Neural progenitor cell (in vitro differentiated cells): ENCODE results near the gene FADS6. TPM values are rescaled to one million over a fixed set of nuclear protein-coding genes. Genes with fewer than 3 reads are reported as not detected.

ENCODE experiments used
- DNase-seq: peaks from one replicate; pipeline ENCODE4 v3.0.0-alpha.2; 2016; ENCODE audit warnings: low spot score
- H2AFZ ChIP-seq: fragments of 200-600 bp; sonication (generic); replicated peaks from 2 replicates; pipeline ENCODE4 v1.6.1; 2016; ENCODE audit warnings: antibody characterized with exemption
- H3F3A ChIP-seq: fragments of 200-600 bp; sonication (generic); 2 replicates; pipeline ENCODE4 v1.6.1; 2016; ENCODE audit warnings: antibody characterized with exemption, low read depth
- H3K27ac ChIP-seq: fragments of 200-600 bp; sonication (generic); 2 replicates; pipeline ENCODE4 v1.5.1; 2016; ENCODE audit warnings: mild to moderate bottlenecking
- H3K27me3 ChIP-seq: fragments of 200-600 bp; sonication (generic); 2 replicates; pipeline ENCODE4 v1.6.1; 2016; ENCODE audit warnings: mild to moderate bottlenecking, moderate library complexity
- H3K36me3 ChIP-seq: fragments of 200-600 bp; sonication (generic); 2 replicates; pipeline ENCODE4 v1.5.1; 2016
- H3K4me1 ChIP-seq: fragments of 200-600 bp; sonication (generic); 2 replicates; pipeline ENCODE4 v1.6.1; 2016; ENCODE audit warnings: mixed run types
- H3K4me2 ChIP-seq: fragments of 200-600 bp; sonication (generic); 2 replicates; pipeline ENCODE4 v1.6.1; 2016
- H3K4me3 ChIP-seq: fragments of 200-600 bp; sonication (generic); 2 replicates; pipeline ENCODE4 v1.5.1; 2016
- H3K79me2 ChIP-seq: fragments of 200-600 bp; sonication (generic); 2 replicates; pipeline ENCODE4 v1.6.1; 2016; ENCODE audit warnings: low read depth
- H3K9ac ChIP-seq: fragments of 200-600 bp; sonication (generic); 2 replicates; pipeline ENCODE4 v1.6.1; 2016
- H3K9me3 ChIP-seq: fragments of 200-600 bp; sonication (generic); 2 replicates; pipeline ENCODE4 v1.5.1; 2016; ENCODE audit warnings: low read depth
- H4K20me1 ChIP-seq: fragments of 200-600 bp; sonication (generic); 2 replicates; pipeline ENCODE4 v1.6.1; 2016; ENCODE audit warnings: low read depth
- H3K27ac Mint-ChIP-seq: 3 replicates; pipeline ENCODE4 v1.8.0; 2021; ENCODE audit warnings: mixed read lengths
- H3K27me3 Mint-ChIP-seq: 2 replicates; pipeline ENCODE4 v1.8.0; 2022; ENCODE audit warnings: low read depth, mild to moderate bottlenecking, inconsistent platforms, moderate library complexity, mixed read lengths; ENCODE audit not compliant: insufficient read depth
- H3K36me3 Mint-ChIP-seq: 3 replicates; pipeline ENCODE4 v1.8.0; 2021; ENCODE audit warnings: mixed read lengths
- H3K4me1 Mint-ChIP-seq: 3 replicates; pipeline ENCODE4 v1.8.0; 2021; ENCODE audit warnings: mixed read lengths
- H3K4me3 Mint-ChIP-seq: 3 replicates; pipeline ENCODE4 v1.8.0; 2021; ENCODE audit warnings: mild to moderate bottlenecking, moderate library complexity, mixed read lengths
- H3K9me3 Mint-ChIP-seq: 3 replicates; pipeline ENCODE4 v1.8.0; 2020; ENCODE audit warnings: mixed read lengths
- EZH2 ChIP-seq: fragments of 200-600 bp; sonication (generic); IDR thresholded peaks from 2 replicates; pipeline ENCODE4 v1.6.1; 2017; ENCODE audit warnings: antibody characterized with exemption, mild to moderate bottlenecking, moderate library complexity
- EZH2phosphoT487 ChIP-seq: fragments of 200-600 bp; sonication (generic); IDR thresholded peaks from 2 replicates; pipeline ENCODE4 v1.6.1; 2017; ENCODE audit warnings: antibody characterized with exemption
- total RNA-seq: library from RNA; depleted of rRNA; stranded (reverse); fragments of >200 nt; gene quantifications from 2 replicates; pipeline ENCODE4 v1.2.3, GENCODE V29; 2015; ENCODE audit warnings: low replicate concordance
- TF ChIP-seq, protein P1 (sequence below): fragments of 200-600 bp; sonication (generic); IDR thresholded peaks from 2 replicates; pipeline ENCODE4 v1.5.1; 2017; ENCODE audit warnings: antibody characterized with exemption, mild to moderate bottlenecking

FADS6 gene
- total RNA-seq, 1 donor from 2014 or later = 0.36 TPM

DNA sequence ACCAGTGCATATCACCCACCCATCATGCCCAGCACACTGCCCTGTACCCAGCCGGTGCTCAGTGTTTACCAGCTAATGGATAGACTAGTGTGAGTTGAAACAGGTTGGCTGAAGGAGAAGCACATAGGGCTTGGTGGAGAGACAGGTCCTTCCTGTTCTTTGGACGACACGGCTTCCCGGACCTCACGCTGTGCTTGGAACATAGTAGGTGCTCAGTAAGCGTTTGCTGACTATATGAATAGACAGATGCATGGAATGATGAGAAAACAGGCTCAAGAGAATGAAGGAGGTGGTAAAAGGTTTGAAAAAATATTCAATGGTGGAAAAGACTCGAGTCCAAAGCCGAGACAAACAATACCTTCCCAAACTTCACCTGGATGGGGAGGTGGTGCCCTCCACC is 6.8 kb upstream of the FADS6 start:
- peaks cover 37% of the 10 kb centered on the region for H3K27me3 Mint-ChIP-seq

DNA sequence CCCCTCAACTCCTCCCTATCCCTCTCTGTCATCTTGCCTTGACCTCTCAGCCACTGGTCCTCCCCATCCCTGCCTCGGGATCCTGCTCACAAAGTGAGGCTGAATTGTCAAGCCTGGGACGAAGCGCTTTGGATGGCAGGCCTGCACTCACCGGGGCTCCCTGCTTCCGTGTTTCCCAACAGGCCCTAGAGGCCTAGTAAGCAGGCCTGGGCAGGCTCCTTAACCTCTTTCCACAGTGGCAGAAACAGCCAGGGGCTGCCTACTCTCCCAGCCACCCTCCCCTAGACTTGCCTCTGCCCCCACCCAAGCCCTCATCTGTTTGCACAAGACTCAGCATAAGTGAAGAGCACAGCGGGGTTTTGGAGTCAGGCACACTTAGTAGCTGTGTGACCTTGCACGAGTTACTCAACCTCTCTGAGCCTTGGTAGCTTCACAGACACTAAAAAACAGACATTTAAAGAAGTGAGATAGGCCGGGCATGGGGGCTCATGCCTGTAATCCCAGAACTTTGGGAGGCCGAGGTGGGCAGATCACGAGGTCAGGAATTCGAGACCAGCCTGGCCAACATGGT is 5.0 kb upstream of the FADS6 start:
- no peak overlapping the region for H3K9ac ChIP-seq
- TF ChIP-seq EZH2 = no peak
- TF ChIP-seq, protein P1, sequence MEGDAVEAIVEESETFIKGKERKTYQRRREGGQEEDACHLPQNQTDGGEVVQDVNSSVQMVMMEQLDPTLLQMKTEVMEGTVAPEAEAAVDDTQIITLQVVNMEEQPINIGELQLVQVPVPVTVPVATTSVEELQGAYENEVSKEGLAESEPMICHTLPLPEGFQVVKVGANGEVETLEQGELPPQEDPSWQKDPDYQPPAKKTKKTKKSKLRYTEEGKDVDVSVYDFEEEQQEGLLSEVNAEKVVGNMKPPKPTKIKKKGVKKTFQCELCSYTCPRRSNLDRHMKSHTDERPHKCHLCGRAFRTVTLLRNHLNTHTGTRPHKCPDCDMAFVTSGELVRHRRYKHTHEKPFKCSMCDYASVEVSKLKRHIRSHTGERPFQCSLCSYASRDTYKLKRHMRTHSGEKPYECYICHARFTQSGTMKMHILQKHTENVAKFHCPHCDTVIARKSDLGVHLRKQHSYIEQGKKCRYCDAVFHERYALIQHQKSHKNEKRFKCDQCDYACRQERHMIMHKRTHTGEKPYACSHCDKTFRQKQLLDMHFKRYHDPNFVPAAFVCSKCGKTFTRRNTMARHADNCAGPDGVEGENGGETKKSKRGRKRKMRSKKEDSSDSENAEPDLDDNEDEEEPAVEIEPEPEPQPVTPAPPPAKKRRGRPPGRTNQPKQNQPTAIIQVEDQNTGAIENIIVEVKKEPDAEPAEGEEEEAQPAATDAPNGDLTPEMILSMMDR = no peak
- no peak for TF ChIP-seq EZH2phosphoT487
- peaks cover under 1% of the 10 kb centered on the region for H3K4me1 ChIP-seq
- no peaks in the 10 kb centered on the region for H4K20me1 ChIP-seq
- H3K4me3 ChIP-seq = no peak overlapping the region
- Mint-ChIP-seq H3K27ac (no peak overlapping the region), H3K27me3 (peaks cover 48% of the 10 kb centered on the region), H3K36me3 (no peaks in the 10 kb centered on the region), H3K4me1 (peaks cover 3% of the 10 kb centered on the region), H3K4me3 (no peak overlapping the region), H3K9me3 (no peaks in the 10 kb centered on the region)
- H3K27ac ChIP-seq = no peak overlapping the region
- no peak for DNase-seq
- peaks cover 5% of the 10 kb centered on the region for H3F3A ChIP-seq
- peaks cover 43% of the 10 kb centered on the region for H3K27me3 ChIP-seq
- H3K36me3 ChIP-seq = no peaks in the 10 kb centered on the region
- no peaks in the 10 kb centered on the region for H3K79me2 ChIP-seq
- no peaks in the 10 kb centered on the region for H3K9me3 ChIP-seq
- H2AFZ ChIP-seq = no peak overlapping the region
- no peak overlapping the region for H3K4me2 ChIP-seq

More for the DNA sequence above, 6.8 kb upstream of the FADS6 start:
- H3K36me3 ChIP-seq = no peaks in the 10 kb centered on the region
- H3K4me1 Mint-ChIP-seq = peaks cover 2% of the 10 kb centered on the region
- peaks cover 26% of the 10 kb centered on the region for H3K27me3 ChIP-seq
- no peak for DNase-seq
- H3K27ac ChIP-seq = no peak overlapping the region
- TF ChIP-seq EZH2phosphoT487 (no peak), EZH2 (no peak)
- TF ChIP-seq, protein P1 = no peak
- H3K36me3 Mint-ChIP-seq = no peaks in the 10 kb centered on the region
- H3K4me3 Mint-ChIP-seq = no peak overlapping the region
- no peak overlapping the region for H3K27ac Mint-ChIP-seq
- H2AFZ ChIP-seq = no peak overlapping the region
- no peak overlapping the region for H3K9ac ChIP-seq
- no peaks in the 10 kb centered on the region for H3F3A ChIP-seq
- H3K4me1 ChIP-seq = no peaks in the 10 kb centered on the region
- H3K9me3 ChIP-seq = no peaks in the 10 kb centered on the region
- H3K4me3 ChIP-seq = no peak overlapping the region
- H3K4me2 ChIP-seq = no peak overlapping the region
- no peaks in the 10 kb centered on the region for H3K9me3 Mint-ChIP-seq
- H3K79me2 ChIP-seq = no peaks in the 10 kb centered on the region
- H4K20me1 ChIP-seq = no peaks in the 10 kb centered on the region

DNA sequence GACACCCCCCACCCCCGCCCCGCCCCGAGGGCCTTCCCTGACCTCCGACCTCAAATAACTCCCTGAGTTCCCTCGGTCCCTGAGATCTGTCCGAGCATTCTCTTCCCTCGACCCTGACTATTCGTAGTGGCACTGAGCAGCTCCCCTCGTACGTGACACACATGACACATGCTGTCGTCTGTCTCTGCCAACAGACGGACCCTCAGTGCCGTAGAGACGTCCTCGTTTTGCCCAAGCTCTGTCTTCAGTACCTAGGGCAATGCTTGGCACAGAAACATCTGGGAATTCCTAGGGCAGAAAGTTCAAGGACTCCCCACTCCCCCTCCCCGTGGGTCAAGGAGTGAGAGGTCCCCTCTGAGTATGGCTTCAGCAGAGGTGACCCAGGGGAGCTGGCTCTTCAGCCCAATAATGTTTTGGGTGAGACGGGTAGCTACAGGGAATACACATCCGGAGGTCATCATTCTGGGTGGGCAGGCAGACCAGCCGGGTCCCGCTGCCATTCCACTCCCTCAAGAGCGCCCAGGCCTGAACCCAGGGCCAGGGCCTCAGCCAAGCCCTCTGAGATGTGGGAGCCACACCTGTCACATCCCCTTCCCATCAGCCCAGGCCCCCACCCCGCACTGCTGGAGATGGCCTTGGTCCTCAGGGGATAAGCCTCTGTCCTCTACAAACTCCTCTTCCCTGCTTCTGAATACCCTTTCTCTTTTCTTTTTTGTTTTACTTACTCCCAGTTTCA is 671 bp upstream of the FADS6 start:
- Histone ChIP-seq H3K27ac (no peak overlapping the region), H3K4me1 (peaks cover 6% of the 10 kb centered on the region), H3F3A (peaks cover 5% of the 10 kb centered on the region), H3K9ac (no peak overlapping the region), H3K4me2 (peak overlapping the region; percentile 87), H2AFZ (no peak overlapping the region), H3K27me3 (peaks cover 77% of the 10 kb centered on the region), H3K36me3 (no peaks in the 10 kb centered on the region), H3K9me3 (no peaks in the 10 kb centered on the region), H3K79me2 (no peaks in the 10 kb centered on the region), H3K4me3 (peak overlapping the region; percentile 54), H4K20me1 (no peaks in the 10 kb centered on the region)
- Mint-ChIP-seq H3K27ac (peak overlapping the region; percentile 82), H3K4me3 (peak overlapping the region; percentile 84), H3K36me3 (no peaks in the 10 kb centered on the region), H3K27me3 (peaks cover 56% of the 10 kb centered on the region), H3K4me1 (peaks cover 10% of the 10 kb centered on the region), H3K9me3 (no peaks in the 10 kb centered on the region)
- no peak for DNase-seq
- TF ChIP-seq, protein P1 = no peak
- no peak for TF ChIP-seq EZH2phosphoT487
